Thymus (tissue), 11 donors: ENCODE results near the gene PLEK2. TPM values are rescaled to one million over a fixed set of nuclear protein-coding genes. Genes with fewer than 3 reads are reported as not detected.
"Not testable (repeated sequence)": the region's sequence is repeated elsewhere in the genome, so short reads cannot be mapped to it uniquely, and the experiment has no call there.

Source experiments
- DNase-seq, 9 donors: peaks; one replicate each; pipeline ENCODE4 v3.0.0-alpha.2; 2013; ENCODE audit warnings: low spot score in 9 of 9, low read depth in 6 of 9, missing footprints in 1 of 9
- H3K27ac ChIP-seq, 2 donors: one replicate each; pipeline ENCODE4 v1.5.1; 2013; ENCODE audit warnings: control low read depth in 1 of 2, low read depth in 1 of 2, low read length in 1 of 2, mild to moderate bottlenecking in 1 of 2, moderate library complexity in 1 of 2
- H3K27me3 ChIP-seq, 2 donors: one replicate each; pipeline ENCODE4 v1.5.1; 2013; ENCODE audit warnings: low read length in 1 of 2; ENCODE audit not compliant: control insufficient read depth in 2 of 2, insufficient read depth in 1 of 2
- H3K36me3 ChIP-seq, 2 donors: one replicate each; pipeline ENCODE4 v1.5.1; 2013; ENCODE audit warnings: low read length in 1 of 2, mild to moderate bottlenecking in 1 of 2, moderate library complexity in 1 of 2; ENCODE audit not compliant: control insufficient read depth in 2 of 2, insufficient read depth in 2 of 2
- H3K4me1 ChIP-seq, 2 donors: one replicate each; pipeline ENCODE4 v1.5.1; 2013; ENCODE audit warnings: low read length in 2 of 2; ENCODE audit not compliant: control insufficient read depth in 2 of 2, insufficient read depth in 2 of 2
- H3K4me3 ChIP-seq, 2 donors: one replicate each; pipeline ENCODE4 v1.5.1; 2013; ENCODE audit warnings: low read length in 2 of 2, control low read depth in 1 of 2, mild to moderate bottlenecking in 1 of 2
- H3K9me3 ChIP-seq, 2 donors: one replicate each; pipeline ENCODE4 v1.5.1; 2013; ENCODE audit warnings: low read length in 1 of 2, mild to moderate bottlenecking in 1 of 2; ENCODE audit not compliant: control insufficient read depth in 2 of 2, insufficient read depth in 1 of 2
- WGBS: extraction: QIAGEN DNeasy Blood & Tissue Kit; methylation state at CpG from one replicate; pipeline ENCODE4 v1.1.7; 2013; 5-methylcytosine and 5-hydroxymethylcytosine counted together
- polyA plus RNA-seq: library from polyadenylated mRNA; stranded (reverse); fragments of 200-250 nt; gene quantifications from one replicate; pipeline ENCODE4 v1.2.3, GENCODE V29; 2013
- total RNA-seq: library from RNA; stranded (reverse); fragments of 120-200 nt; gene quantifications from one replicate; pipeline ENCODE4 v1.2.4, GENCODE V29; 2013
- donor health status: healthy.

The PLEK2 gene
- total and polyA plus RNA-seq, 2 donors = 22.0 to 34.0 TPM

GRCh38 chr14:67341231-67341630, 70.7 kb downstream of the PLEK2 start:
- H3K36me3 ChIP-seq = peaks cover 36 to 58% of the 10 kb centered on the region in 2 donors
- WGBS = 99% methylated on average over 31 of the region's 31 CpGs

More at GRCh38 chr14:67341231-67341630, 70.7 kb downstream of the PLEK2 start:
- H3K27me3 ChIP-seq, H3K4me3 ChIP-seq, H3K27ac ChIP-seq, H3K9me3 ChIP-seq, DNase-seq, H3K4me1 ChIP-seq: not testable (repeated sequence)

Other genes starting within 250 kb of the PLEK2 start
- gene GARIN2, start 222.7 kb downstream of the PLEK2 start, total RNA-seq = 0.24 TPM
- gene GARIN2, start 222.7 kb downstream of the PLEK2 start, polyA plus RNA-seq = 0.05 TPM
- gene PALS1, start 170.7 kb downstream of the PLEK2 start, total RNA-seq = 17.3 TPM
- 7.2 TPM for gene PALS1, start 170.7 kb downstream of the PLEK2 start, polyA plus RNA-seq
- 103 TPM for gene ATP6V1D, start 52.4 kb downstream of the PLEK2 start, total RNA-seq
- 71.1 TPM for gene ATP6V1D, start 52.4 kb downstream of the PLEK2 start, polyA plus RNA-seq
- 130 TPM for gene EIF2S1, start 51.8 kb downstream of the PLEK2 start, total RNA-seq
- gene EIF2S1, start 51.8 kb downstream of the PLEK2 start, polyA plus RNA-seq = 42.7 TPM
- 13.7 TPM for gene TMEM229B, start 76.6 kb upstream of the PLEK2 start, total RNA-seq
- gene TMEM229B, start 76.6 kb upstream of the PLEK2 start, polyA plus RNA-seq = 6.6 TPM
- 2.0 TPM for gene PLEKHH1, start 121.1 kb upstream of the PLEK2 start, total RNA-seq
- gene PLEKHH1, start 121.1 kb upstream of the PLEK2 start, polyA plus RNA-seq = 10.7 TPM
- gene PIGH, start 188.1 kb upstream of the PLEK2 start, total RNA-seq = 20.7 TPM
- gene PIGH, start 188.1 kb upstream of the PLEK2 start, polyA plus RNA-seq = 43.5 TPM
- gene ARG2, start 207.8 kb upstream of the PLEK2 start, total RNA-seq = 2.4 TPM
- gene ARG2, start 207.8 kb upstream of the PLEK2 start, polyA plus RNA-seq = 27.8 TPM